ENCODE measurements around the gene MTAP.

Gene MTAP

GRCh38 chr9:21764846-21765245 lies 37.6 kb upstream of the MTAP start:
- in situ Hi-C loops (cut with MboI; ENCODE audit: low pct_unique_long_range_greater_than_20kb, low sequenced_read_pairs, unreplicated experiment) = no loop called here
- no peak for DNase-seq (ENCODE audit: low spot score)
- TF ChIP-seq CTCF (IDR thresholded peaks at IDR 0.05; ENCODE audit: extremely low read depth, insufficient read depth, missing control alignments) = no peak

- TF ChIP-seq CTCF (IDR thresholded peaks at IDR 0.05; ENCODE audit: extremely low read depth, insufficient read depth, missing control alignments) = no peak
- in situ Hi-C loops (cut with MboI; ENCODE audit: low pct_unique_long_range_greater_than_20kb, low sequenced_read_pairs, unreplicated experiment) = no loop called here
These were observed 36.3 kb upstream of the MTAP start for GRCh38 chr9:21766096-21766495.

GRCh38 chr9:21770871-21771560 lies 31.4 kb upstream of the MTAP start:
- no peak for DNase-seq (ENCODE audit: low spot score)
- in situ Hi-C loops (cut with MboI; ENCODE audit: low pct_unique_long_range_greater_than_20kb, low sequenced_read_pairs, unreplicated experiment) = no loop called here
- no peak for TF ChIP-seq CTCF (IDR thresholded peaks at IDR 0.05; ENCODE audit: extremely low read depth, insufficient read depth, missing control alignments)

More at GRCh38 chr9:21766096-21766495, 36.3 kb upstream of the MTAP start:
- no peak for DNase-seq (ENCODE audit: low spot score)

GRCh38 chr9:21777701-21778100 lies 24.7 kb upstream of the MTAP start:
- in situ Hi-C loops (cut with MboI; ENCODE audit: low pct_unique_long_range_greater_than_20kb, low sequenced_read_pairs, unreplicated experiment) = loop anchor here (25.0 kb wide), 1 partner anchor 465 kb away; the partner anchor contains the start of gene IFNA5
- no peak for DNase-seq (ENCODE audit: low spot score)
- no peak for TF ChIP-seq CTCF (IDR thresholded peaks at IDR 0.05; ENCODE audit: extremely low read depth, insufficient read depth, missing control alignments)

GRCh38 chr9:21778304-21778703 lies 24.1 kb upstream of the MTAP start:
- TF ChIP-seq CTCF (IDR thresholded peaks at IDR 0.05; ENCODE audit: extremely low read depth, insufficient read depth, missing control alignments) = no peak
- in situ Hi-C loops (cut with MboI; ENCODE audit: low pct_unique_long_range_greater_than_20kb, low sequenced_read_pairs, unreplicated experiment) = loop anchor here (25.0 kb wide), 1 partner anchor 466 kb away; the partner anchor contains the start of gene IFNA5
- no peak for DNase-seq (ENCODE audit: low spot score)

GRCh38 chr9:21779397-21779796 lies 23.0 kb upstream of the MTAP start:
- in situ Hi-C loops (cut with MboI; ENCODE audit: low pct_unique_long_range_greater_than_20kb, low sequenced_read_pairs, unreplicated experiment) = loop anchor here (25.0 kb wide), 1 partner anchor 467 kb away; the partner anchor contains the start of gene IFNA5
- no peak for DNase-seq (ENCODE audit: low spot score)
- no peak for TF ChIP-seq CTCF (IDR thresholded peaks at IDR 0.05; ENCODE audit: extremely low read depth, insufficient read depth, missing control alignments)
